NCI-H226 (cell line): ENCODE measurements around the gene CXCR3.
"Not testable (repeated sequence)": the region's sequence is repeated elsewhere in the genome, so short reads cannot be mapped to it uniquely, and the experiment has no call there.

ENCODE experiments used
- DNase-seq: peaks from one replicate; pipeline ENCODE4 v3.0.0-alpha.2; 2015

Gene CXCR3

GRCh38 chrX:71607488-71607887 is 10.8 kb downstream of the CXCR3 start:
- no peak for DNase-seq

- no peak for DNase-seq
Observed at GRCh38 chrX:71606536-71607216, 11.6 kb downstream of the CXCR3 start.

GRCh38 chrX:71604796-71605568 is 13.3 kb downstream of the CXCR3 start:
- DNase-seq, result no peak

DNA sequence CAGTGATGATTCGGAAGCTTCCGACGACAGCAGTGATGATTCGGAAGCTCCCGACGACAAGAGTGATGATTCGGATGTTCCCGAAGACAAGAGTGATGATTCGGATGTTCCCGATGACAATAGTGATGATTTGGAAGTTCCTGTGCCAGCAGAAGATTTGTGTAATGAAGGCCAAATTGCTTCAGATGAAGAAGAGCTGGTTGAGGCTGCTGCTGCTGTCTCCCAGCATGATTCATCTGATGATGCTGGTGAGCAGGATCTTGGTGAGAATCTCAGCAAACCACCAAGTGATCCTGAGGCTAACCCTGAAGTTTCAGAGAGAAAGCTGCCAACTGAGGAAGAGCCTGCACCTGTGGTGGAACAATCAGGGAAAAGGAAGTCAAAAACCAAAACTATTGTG is 14.2 kb downstream of the CXCR3 start:
- DNase-seq, result no peak

- DNase-seq, result no peak
Observed at GRCh38 chrX:71603618-71604017, 14.7 kb downstream of the CXCR3 start.

DNA sequence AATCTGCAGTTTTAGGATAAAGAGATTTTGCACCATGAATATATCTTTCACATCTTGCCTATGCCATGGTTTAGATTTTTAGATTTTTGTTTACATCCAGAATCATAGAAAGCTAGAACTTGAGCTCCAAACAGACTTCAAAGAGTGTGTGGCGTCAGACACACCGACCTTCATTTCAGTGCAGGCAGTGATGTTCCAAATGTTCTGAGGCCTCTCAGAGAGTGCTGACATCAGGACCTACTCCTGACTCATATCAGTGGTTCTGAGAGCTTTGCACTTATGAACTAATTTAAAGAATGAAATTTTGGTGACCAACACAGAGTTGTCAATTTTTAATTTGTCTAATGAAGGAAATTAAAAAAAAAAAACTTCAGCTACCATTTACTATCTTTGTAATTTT is 18.3 kb downstream of the CXCR3 start:
- no peak for DNase-seq

- DNase-seq, result not testable (repeated sequence)
Observed at GRCh38 chrX:71593210-71593609, 25.1 kb downstream of the CXCR3 start.

DNA sequence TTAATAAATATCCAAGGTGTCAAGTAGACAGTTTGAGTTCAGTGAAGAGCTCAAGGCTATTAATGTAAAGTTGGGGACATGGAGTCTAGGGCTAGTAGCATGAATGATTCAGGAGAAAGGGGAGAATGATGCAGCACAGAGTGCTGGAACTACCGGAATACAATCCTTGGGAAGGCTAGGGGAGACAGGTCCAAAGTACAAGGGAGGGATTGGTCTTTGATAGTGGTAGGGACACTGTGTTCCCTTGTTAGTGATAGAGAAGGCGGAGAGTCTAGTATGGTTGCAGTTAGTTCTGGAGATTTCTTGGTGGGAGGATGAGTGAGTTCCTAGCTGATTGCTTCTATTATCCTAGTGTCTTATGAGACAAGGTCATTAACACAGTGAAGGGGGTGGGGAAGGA is 31.4 kb downstream of the CXCR3 start:
- no peak for DNase-seq

- DNase-seq, result no peak
Observed at GRCh38 chrX:71581210-71581609, 37.1 kb downstream of the CXCR3 start.

DNA sequence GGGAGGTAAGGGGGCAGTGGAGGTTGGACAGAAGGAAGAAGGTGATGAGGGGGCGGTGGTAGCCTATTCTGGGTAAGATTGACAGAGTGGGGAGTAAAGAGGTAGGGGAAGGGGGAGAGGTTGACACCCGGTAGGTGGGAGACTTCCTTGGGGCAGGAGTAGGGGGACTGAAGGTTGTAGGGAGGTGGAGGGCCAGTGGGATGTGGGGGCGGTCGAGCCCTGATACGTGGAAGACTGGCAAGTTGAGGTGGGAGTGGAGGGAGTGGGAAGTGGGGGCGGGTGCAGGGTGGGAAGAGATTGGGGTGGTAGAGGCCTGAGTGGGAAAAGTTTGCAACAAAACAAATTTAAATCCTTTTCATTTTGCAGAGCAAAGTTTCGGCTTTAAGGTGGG is 38.3 kb downstream of the CXCR3 start:
- DNase-seq, result no peak

DNA sequence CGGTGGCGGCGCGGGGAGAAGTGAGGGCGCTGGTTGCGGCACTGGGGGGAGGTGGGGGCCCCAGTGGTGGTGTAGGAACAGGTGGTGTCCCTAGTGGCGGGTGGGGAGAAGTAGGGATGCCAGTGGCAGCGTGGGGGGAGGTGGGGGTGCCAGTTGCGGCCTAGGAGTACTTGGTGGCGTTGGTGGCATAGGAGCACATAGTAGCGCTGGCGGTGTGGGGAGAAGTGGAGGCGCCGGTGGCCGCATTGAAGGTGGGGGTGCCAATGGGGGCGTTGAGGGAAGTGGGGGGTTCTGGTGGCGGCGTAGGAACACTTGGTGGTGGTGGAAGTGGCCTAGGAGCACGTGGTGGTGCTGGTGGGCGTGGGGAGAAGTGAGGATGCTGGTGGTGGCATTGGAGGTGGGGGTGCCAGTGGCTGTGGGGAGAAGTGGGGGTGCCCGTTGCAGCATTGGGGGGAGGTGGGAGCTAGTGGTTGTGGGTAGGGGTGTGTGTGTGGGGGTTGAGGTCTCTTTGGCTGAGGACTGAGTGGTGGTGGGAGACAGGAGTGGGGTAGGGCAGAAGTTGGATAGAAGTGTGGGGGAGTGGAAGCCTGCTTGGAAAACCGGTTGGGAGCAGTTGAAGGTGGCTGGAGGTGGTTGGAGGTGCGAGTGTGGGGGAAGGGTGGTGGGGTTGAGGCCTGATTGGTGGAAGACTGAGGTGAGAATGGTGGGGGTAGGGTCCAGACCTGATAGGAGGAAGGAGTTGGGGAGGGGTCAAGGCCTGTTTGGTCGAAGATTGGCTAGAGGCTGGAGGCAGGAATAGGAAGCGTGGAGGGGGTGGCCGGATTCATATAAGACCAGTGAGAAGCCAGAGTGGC is 38.9 kb downstream of the CXCR3 start:
- no peak for DNase-seq

DNA sequence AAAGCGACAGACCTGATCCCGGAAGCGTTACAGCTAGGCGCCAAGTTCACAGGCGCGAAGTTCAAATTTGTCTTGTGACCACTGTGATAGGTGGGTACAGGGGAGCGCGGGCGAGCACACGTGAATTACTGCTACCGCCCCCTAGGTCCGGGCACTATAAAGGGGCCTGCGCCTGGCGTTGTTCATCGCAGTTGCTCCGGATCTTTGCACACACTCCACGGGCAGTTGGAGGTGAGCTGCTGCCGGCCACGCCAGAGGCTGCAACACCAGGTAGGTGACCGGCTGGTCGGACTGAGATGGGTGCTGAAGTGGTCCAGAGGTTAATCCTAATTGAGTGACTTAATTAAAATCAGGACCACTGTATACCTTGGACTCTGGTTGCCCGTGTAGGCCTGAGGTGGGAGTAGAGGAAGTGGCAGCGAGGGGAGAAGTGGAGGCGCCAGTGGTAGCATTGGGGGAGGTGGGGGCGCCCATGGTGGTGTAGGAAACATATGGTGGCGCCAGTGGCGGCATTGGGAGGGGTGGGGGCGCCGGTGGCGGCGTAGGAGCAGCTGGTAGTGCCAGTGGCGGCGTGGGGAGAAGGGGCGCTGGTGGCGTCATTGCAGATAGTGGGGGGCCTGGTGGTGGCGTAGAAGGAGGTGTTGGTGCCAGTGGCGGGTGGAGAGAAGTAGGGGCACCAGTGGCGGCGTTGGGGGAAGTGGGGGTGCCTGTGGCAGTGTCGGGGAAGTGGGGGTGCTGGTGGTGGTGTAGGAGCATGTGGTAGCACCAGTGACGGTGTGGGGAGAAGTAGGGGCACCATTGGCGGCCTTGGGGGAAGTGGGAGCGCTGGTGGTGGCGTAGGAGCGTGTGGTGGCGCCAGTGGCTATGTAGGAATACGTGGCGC is 39.8 kb downstream of the CXCR3 start, which contains the start of gene GCNA:
TSS of gene GCNA (plus strand) at position 185 of the 883 bp plus-strand sequence. CDS start 2,385 bp downstream, outside the sequence.
- DNase-seq, result no peak

- no peak for DNase-seq
Observed at GRCh38 chrX:71577682-71578081, 40.6 kb downstream of the CXCR3 start.

DNA sequence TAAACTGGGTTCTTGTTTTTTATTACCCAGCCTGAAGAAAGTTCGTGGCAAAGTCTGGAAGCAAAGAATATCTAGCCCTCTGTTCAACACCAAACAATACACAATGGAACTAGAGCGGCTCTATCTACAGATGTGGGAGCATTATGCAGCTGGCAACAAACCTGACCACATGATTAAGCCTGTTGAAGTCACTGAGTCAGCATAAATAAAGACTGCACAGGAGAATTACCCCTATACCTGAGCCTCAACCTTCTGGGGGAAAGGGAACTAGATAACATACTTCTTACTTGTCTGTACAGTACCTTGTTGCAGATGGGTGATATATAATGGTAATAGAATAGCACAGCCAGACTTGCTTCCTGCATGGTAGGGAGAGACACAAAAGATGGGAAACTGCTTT is 44.7 kb downstream of the CXCR3 start:
- DNase-seq, result no peak

DNA sequence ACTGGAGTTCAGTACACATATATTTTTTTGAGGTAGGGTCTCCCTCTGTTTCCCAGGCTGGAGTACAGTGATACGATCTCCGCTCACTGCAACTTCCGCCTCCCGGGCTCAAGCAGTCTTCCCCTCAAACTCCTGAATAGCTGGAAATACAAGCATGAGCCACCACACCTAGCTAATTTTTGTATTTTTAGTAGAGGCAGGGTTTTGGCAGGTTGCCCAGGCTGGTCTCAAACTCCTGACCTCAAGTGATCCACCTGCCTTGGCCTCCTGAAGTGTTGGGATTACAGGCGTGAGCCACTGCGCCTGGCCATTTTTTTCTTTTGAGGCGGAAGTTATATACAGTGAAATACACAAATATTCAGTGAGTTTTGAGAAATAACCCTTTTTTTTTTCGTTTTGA is 46.9 kb downstream of the CXCR3 start:
- DNase-seq, result not testable (repeated sequence)
